ENCODE results near the gene BTNL8.
"Not testable (repeated sequence)": the region's sequence is repeated elsewhere in the genome, so short reads cannot be mapped to it uniquely, and the experiment has no call there.

BTNL8 gene

GRCh38 chr5:180885845-180886529, 13.0 kb upstream of the BTNL8 start:
- DNase-seq: not testable (repeated sequence)

GRCh38 chr5:180889381-180889780, 9.6 kb upstream of the BTNL8 start:
- no peak for DNase-seq

- DNase-seq: not testable (repeated sequence)
Observed at GRCh38 chr5:180895330-180895729, 3.6 kb upstream of the BTNL8 start.

- DNase-seq: no peak
Observed at GRCh38 chr5:180900178-180900577, 1.2 kb downstream of the BTNL8 start.

- DNase-seq: no peak
Observed at GRCh38 chr5:180901319-180902009, 2.5 kb downstream of the BTNL8 start.

GRCh38 chr5:180908400-180908799, 9.4 kb downstream of the BTNL8 start:
- no peak for DNase-seq

GRCh38 chr5:180908998-180909731, 10.2 kb downstream of the BTNL8 start:
- no peak for DNase-seq

- DNase-seq: no peak
Observed at GRCh38 chr5:180909782-180910181, 10.8 kb downstream of the BTNL8 start.

- no peak for DNase-seq
Observed at GRCh38 chr5:180910182-180910581, 11.2 kb downstream of the BTNL8 start.

- DNase-seq: no peak
Observed at GRCh38 chr5:180910735-180911134, 11.8 kb downstream of the BTNL8 start.

GRCh38 chr5:180914646-180915045, 15.7 kb downstream of the BTNL8 start:
- no peak for DNase-seq

GRCh38 chr5:180915924-180916323, 17.0 kb downstream of the BTNL8 start:
- DNase-seq: no peak

GRCh38 chr5:180918380-180918779, 19.4 kb downstream of the BTNL8 start:
- no peak for DNase-seq

GRCh38 chr5:180920710-180921109, 21.8 kb downstream of the BTNL8 start:
- DNase-seq: no peak

- DNase-seq: no peak
Observed at GRCh38 chr5:180922932-180923331, 24.0 kb downstream of the BTNL8 start.

GRCh38 chr5:180932660-180933059, 33.7 kb downstream of the BTNL8 start:
- DNase-seq: no peak

GRCh38 chr5:180935203-180935602, 36.2 kb downstream of the BTNL8 start:
- no peak for DNase-seq

- DNase-seq: no peak
Observed at GRCh38 chr5:180938294-180938693, 39.3 kb downstream of the BTNL8 start.

- DNase-seq: no peak
Observed at GRCh38 chr5:180950291-180950949, 51.5 kb downstream of the BTNL8 start.

- DNase-seq: no peak
Observed at GRCh38 chr5:180959661-180960060, 60.7 kb downstream of the BTNL8 start.

GRCh38 chr5:180960209-180960608, 61.2 kb downstream of the BTNL8 start:
- no peak for DNase-seq

- no peak for DNase-seq
Observed at GRCh38 chr5:180969406-180969805, 70.4 kb downstream of the BTNL8 start.

GRCh38 chr5:180970336-180970735, 71.4 kb downstream of the BTNL8 start:
- DNase-seq: no peak

Data from KG1 (cell line).